GM19468 (cell line): ENCODE results near the gene SLC25A23.

Experiments used
- ATAC-seq: cut with Tn5 transposase; IDR thresholded peaks from one replicate; pipeline ENCODE4 v1.9.1; 2021; ENCODE audit warnings: mild to moderate bottlenecking, moderate library complexity, moderate number of reproducible peaks; ENCODE audit not compliant: unreplicated experiment; ENCODE audit errors: extremely low read depth

Gene SLC25A23

DNA sequence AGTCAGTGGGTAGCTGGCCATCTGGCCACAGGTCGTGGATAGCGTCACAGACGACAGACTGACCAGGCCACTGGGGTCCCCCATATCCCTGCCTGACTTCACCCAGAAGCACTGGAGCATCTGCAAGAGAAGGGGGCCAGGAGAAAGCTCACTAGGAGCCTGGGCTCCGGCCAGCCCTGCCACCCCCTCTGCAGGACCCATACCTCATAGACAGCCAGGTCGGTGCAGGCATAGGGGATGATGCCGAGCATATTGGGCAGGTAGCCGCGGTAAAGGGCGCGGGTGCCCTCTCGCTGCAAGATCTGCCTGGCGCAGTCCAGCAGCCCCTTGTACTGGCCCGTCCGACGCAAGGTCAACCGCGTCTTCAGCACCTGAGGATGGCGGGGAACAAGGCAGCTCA lies 32.5 kb downstream of the SLC25A23 start:
- no peak for ATAC-seq

DNA sequence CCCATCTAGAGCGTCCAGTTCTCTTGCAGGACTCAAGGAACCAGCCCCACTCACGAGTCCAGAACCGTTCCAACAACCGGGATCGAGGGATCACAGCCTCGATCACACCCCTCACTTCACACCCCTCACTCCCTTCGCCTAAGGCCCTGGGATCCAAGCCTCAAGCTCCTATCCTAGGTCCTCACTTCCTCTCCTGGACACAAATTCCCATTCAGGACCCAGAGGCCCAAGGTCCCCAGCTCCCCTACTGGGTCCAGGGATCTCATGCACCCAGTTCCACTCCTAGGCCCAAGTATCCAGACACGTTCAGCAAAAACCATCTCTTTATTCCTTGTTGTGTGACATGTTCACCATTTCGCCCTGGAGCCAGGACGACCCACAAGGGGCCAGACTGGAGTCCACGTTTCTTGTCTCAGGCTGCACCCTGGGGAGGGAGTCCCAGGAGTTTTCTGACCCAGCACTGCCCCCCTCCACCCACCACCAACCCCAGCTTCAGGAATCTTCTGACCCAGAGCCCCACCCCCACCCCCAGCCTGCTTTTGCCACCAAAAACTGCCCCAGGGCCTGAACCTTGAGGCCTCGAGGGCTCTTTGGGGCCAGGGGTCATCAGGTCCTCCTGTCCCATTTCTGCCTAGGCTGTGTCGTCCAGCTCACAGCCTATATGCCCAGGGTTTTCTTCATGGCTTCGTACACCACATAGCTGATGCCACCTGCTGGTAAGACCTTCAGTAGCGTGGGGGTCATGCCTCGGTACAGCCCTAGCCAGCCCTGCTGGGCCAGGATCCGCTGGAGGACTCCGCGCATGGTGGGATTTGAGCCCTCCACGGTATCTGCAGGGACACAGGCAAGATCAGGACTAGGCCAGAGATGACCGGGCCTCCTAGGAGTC lies 33.6 kb downstream of the SLC25A23 start:
- ATAC-seq = no peak

DNA sequence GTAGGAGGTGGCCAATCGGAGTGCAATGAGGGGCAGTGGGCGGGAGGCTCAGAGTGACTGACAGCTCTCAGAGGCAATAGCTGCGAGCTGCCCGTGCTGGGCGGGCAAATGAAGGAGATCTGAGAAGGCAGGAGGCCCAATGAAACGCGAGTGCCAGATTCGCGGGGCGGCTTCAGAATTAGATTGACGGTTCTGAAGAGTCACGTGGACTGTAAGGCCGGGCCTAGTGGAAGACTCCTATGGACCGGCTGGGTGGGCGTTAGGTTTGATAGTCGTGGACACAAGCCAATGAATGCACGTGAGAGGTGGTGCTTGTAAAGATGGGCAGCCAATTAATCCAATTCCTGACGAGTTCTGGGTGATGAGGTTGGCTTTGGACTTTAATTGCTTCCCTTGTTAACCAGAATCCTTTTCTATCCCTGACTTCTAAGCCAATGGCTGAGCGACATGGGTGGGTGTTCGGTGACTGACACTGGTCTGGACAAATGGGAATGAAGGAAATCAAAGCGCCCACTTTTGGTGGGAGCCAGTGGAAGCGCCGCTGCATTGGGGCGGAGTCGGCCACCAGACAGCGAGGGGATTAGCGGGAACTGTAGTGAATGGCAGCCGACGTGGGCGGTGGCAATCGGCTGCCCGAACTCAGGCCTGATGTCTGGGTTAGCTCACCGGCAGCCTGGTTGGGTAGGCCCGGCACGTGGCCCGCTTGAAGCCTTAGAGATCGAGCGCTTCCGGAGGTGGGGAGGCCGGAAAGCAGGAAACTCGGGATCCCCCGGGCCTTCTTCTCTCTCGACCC lies 34.5 kb downstream of the SLC25A23 start:
- ATAC-seq = peak; percentile 72

DNA sequence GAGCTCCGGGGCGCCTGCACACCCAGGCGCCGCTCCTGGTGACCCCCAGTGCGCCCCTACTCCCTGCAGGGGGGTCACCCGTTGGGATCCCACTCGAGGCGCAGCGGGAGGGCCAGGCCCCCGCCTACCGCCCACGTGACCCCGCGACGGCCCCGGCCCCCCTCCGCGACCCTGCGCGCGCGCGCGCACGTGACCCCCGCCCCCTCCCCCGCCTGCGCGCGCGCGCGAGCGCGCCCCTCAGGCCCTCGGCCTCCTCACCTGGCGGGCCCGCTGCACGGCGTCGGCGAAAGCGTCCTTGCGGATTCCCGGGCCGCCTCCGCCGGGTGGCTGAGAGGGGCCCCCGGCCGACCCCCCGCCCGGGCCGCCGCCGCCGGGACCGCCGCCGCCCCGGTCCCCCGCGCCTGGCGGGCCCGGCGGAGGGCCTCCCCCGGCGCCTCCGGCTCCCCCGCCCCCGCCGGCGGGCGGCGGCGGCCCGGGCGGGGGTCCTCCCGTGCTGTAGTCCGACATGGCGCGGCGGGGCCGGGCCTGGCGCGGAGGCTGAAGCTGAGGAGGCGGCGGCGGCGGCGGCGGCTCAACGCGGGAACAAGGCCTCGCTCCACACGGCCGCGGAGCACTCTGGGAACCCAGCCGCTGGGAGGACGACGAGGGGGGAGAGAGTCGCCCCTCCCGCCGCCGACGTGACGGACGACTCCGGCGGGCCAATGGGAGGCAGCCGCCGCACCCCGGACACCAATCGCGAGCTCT lies 35.2 kb downstream of the SLC25A23 start, which contains the start of gene KHSRP:
Gene KHSRP, minus strand, starts transcription at position 617 of the 744 bp plus-strand sequence. Its CDS starts 110 bp downstream, at position 507.
- ATAC-seq = no peak

DNA sequence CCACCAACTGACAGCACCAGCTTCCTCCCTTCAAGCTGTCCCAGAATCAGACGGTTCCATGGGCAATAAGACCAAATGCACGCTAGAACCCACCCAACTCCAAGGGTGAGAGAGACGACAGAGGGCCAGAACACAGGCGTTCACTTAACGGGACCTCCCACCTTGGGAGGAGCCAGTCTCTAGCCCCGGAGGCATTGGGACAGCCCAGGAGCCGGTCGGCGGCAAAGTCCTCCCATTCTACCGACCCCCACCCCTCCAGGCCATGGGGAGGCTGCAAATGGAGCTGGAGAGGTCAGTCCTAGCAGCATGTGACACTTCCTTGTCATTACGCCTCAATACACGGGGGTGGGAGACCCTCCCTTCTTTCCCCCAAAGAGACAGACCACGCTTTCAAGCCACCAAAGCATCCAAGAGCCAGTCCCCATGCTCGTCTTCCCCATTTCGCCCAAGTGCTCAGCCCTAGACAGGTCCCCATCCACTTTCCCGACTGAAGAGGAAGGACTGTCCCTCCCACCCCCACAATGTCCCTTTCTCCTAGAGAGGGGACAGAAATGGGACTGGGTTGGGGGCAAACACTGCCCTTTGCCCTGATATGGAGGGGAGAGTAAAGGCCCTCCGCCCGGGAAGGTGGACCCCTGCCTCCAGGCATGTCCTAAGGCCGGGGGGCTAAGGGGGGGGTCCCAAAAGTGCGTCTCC lies 35.9 kb downstream of the SLC25A23 start:
- no peak for ATAC-seq

DNA sequence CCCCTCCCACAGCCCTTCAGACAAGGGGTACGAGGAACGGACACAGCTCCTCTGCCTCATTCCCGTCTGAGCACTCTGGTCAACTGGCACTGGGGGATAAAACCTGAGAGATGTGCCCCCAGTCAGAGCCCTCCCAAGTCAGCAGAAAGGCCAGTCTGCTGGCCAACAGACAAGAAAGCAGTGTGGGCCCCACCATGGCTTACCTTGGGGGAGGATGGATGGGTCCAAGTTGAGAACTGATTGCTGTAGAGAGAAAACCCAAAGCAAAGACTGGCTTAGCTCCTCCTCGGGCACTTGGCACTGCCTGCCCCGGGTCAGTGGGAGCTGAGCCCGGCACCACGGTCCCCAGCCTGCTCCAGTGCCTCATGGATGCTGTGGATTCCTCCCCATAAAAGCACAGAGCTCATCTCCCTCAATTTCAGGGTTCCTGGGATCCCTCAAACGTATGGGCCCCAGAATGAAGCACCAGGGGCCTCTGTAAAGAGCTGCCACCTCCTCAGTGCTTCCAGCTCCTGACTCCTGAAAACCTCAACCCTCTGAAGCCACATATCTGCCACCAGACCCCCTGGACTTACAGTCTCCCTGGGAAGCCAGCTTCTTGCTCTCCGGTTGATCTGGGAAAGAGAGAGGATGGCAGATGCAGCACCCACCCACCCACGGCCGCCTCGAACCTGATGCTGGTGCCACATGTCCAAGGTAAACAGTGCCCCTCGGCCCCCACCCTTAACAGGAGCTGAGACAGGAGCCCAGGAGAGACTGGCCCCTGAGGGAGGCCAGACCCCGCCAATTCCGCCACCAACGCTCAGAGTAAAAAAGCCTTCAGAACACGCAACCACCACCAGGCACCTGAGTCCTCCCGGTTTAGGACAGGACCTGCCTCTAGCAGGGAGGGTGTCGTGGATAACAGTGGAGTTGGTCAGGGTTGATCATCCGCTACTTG lies 38.2 kb downstream of the SLC25A23 start:
- ATAC-seq = no peak

DNA sequence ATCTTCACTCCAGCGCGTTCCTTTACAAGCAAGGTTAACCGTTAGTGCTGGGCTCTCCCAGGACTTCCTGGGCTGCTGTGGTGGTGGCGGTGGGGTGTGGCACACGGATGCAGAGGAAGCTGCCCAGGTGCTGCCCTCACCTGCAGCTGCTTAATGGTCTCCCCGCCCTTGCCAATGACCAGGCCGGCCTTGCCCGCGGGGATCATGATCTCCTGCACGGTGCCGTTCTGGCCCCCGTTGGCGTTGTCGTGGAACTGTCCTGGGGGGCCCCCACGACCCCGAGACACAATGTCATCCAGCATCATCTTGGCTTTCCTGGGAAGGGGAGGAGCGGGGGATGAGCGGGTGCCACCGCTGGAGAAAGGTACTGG lies 41.0 kb downstream of the SLC25A23 start:
- ATAC-seq = no peak

DNA sequence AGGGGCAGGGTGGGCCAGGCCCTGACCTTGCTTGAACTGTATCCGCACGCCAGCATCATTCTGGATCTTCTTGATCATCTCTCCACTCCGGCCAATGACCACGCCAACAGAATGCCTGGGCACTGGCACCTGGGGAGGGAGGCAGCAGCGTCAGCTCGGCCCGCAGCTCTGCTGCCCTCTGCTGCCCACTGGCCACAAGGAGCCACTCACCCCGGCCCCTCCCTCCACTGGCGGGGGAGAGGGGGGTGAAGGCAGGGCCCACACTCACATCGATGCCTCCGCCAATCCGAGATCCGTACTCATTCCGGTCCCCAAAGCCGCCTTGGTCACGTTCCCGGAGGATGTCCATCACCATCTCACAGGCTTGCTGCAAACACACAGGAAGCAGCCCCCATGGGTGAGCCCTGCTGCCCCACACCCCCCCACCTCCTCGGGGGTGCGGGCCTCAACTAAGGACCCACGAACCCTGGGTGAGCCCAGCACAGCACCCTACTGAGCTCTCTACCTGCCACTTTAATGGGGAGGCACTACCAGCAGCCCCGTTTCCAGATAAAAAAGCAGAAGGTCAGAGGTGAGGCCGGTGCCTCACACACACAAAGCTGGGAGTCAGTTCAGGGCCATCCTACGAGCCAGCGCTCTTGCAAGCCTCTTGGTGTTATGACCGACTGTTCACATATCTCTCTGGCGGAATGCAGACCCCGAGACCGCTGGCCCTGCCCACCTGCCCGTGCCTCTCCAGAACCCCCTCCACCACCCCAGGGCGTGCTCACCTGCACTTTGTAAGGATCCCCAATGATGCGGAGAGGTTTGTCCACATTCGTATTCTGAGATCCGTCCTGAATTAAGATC lies 41.7 kb downstream of the SLC25A23 start:
- no peak for ATAC-seq

DNA sequence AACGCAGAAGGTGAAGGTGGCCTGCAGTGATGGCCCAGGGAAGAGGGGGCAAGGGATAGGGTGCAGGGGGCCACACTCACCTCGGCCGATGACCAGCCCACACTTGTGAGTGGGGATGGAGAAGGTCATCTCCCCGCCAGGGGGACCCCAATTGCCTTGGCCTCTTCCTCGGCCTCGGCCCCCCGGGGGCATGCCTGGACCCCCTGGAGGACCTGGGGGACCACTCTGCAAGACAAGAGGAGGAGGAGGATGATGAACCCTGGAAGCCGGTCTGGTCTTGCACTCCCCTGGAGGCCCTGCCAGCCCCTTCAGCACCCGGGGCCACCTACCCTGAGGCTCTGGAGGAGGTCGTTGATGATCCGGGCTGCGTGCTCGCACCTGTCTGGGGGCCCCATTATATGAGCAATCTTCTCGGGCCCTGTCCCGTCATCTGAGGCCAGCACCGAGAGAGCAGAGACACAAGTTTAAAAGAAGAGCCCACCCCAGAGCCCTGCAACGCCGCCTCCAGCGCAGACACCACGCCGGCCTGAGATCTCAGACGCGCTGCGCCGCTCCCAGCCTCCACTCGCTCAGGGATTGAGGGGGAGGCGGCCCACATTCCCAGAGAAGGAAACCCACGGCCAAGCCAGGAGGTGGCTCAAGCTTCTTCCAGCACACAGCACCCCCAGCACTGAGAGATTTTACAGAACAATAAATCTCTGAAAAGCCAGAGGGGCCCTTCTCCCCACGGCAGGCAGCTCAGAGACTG lies 42.8 kb downstream of the SLC25A23 start:
- no peak for ATAC-seq

DNA sequence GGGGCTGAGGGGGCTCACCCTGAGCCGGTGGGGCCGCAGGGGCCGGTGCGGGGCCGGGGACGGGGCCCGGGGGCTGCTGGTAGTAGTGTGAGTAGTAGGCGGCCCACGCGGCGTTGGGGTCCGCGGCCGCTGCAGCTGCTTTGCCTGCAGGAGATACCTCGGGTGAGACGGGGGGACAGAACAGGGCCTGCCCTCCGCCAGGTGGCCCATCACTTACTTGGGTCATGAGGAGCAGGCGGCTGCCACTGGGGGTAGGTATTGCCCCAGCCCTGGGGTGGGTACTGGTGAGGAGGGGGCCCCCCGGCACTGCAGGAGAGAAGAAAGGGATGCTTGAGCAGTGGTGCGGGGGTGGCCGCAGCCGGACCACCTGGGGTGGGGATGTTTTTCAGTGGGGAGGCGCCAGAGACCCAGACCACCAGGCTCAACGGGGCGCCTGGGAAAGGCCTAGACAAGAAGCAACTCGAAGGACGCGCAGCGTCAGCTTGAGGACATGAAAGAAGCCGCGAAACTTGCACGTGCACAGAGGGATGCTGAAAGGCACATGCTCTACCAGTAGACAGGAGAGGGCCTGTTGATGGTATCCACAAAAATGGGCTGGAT lies 43.9 kb downstream of the SLC25A23 start:
- no peak for ATAC-seq

DNA sequence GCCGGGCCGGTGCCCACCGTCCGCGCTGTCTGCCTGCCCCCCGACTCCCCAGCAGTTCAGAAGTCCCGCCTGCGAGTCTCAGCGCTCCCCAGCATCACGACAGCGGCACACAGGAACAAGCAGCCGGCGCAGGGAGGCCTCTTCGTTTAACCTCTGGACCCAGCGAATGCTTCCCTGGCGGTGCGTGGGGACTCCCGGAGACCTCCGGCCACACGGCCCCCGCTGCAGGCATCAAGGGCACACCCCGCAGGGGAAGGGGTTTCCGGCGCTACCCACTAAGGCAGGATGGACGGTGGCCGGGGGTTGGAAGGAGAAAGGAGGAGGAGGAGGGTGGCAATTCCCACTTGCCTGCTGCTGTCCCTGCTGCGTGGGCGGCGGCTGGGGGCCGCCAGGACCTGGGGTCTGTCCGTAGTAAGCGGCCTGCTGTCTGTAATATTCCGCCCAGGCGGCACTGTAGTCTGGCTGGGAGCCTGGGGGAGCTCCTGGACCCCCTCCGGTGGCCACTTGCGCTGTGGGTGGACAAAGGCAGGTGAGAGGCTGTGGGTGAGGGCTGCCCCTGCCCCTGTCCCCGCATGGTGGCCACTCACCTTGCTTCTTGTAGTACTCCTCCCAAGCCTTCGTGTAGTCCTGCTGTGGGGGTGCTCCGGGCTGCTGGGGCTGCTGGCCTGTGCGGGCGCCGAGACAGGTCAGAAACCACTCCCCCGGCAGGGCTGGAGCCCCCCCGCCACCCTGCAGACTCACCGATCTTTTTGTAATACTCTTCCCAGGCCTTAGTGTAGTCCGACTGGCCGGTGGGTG lies 44.6 kb downstream of the SLC25A23 start:
- no peak for ATAC-seq

DNA sequence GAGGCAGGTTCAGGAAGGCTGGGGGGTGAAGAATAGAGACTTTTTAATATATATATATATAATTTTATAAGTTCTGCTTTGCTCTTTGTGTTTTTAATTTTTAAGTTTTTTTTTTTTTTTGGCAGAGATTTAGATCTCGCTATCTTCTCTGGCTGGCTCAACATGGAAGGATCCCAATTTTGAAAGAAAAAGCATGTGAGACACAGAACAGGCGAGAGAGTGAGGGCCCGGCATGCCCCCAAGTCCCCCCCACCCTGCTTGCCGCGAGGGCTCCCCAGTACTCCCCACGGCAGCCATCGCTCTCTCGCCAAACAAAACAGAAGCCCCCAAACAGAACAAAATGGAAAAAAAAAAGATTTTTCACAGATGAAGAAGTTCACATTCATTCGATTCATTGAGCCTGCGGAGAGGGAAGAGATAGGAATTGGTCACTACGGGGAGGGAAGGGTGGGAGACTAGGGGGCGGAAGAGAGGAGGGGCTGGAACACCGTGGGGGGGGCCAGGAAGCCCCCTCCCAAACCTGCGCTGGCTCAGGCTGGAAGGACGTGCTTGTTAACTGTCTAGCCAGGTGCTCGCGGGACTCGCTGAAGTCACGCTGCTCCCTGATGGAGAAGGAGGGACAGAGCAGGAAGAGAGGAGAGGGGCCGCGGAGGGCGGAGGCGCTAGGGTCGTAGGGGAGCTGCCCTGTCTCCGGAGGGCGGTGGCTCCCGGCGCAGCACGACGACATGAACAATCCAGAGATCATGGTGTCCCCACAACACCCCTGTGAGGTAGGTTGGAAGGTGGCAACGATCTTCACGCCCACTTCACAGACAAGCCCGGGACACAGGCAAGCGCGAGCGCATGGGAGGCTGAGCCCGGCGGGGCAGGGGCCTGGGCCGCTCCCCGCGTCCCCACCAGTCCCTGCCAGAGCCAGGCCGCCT lies 45.6 kb downstream of the SLC25A23 start:
- ATAC-seq = no peak

DNA sequence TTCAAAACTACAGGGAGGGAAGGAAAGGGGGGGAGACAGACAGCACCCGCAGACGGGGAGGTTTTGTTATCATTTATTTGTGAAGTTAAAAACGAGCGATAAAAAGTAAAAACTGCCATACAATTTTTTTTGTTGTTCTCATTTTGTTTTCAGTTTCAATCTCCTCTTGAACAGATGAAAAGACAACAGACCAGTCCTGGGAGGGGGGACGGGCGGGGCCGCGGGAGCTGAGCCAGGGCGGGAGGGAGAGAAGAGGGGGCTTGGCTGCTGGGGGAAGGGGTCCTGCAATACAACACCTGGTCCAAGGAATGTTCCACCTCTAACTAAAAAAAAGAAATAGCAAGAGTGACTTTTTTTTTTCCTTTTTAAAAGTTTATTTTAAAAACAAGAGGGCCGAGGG lies 46.3 kb downstream of the SLC25A23 start:
- ATAC-seq = no peak

DNA sequence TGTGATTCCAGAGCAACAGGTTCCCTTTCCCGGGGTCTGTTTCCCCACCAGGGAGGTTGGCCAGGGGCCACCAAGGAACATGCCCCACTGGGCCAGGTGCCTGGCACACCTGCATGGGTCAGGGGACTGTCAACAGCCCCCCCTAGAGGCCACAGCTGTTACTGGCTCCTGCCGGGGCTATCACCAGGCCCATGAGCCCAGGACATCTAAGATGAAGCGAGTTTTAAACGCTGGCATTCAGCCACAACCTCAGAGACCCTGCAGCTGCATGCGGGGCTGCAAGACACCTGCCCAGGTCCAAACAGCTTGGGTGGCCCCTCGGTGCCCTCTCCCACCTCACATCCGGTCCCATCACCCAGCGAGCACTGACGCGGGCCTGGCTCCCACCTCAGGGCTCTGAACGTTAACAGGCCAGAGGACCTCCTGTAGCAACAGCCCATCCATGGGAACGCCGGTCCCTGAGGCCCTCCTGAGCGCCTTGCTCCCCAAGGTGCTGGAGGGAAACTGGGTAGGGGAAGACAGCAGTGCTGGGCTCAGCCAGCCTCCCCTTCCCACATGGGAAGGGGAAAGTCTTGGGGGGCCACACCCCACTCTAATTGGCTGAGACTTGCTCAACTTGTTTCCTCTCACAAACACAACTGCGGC lies 47.0 kb downstream of the SLC25A23 start:
- no peak for ATAC-seq

DNA sequence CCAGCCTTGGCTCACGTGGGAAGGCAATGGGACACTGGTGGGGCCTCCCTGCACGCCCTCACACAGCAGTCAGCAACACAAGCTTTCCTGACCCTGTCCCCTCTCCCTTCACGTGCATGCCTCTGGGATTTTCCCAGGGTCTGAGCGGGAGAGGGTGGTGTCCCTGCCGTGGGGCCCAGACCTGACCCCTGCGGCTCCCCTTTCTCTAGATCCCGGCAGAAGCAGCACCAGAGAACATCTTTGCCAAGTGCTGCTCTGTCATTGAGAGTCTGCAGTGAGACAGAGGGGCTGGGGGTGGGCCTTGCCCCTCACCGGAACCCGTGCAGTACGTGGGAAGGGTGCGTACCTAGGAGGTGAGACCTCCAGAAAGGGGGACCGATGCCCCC lies 47.5 kb downstream of the SLC25A23 start:
- no peak for ATAC-seq
